NCI-H1417 treated with DMSO at 0.1 percent for 48 hours (cell line): ENCODE measurements around the gene SLC7A4.
"Not testable (repeated sequence)": the region's sequence is repeated elsewhere in the genome, so short reads cannot be mapped to it uniquely, and the experiment has no call there.

Experiments
- DNase-seq: peaks from one replicate; lab custom pipeline; 2025; lab: John Stamatoyannopoulos, UW

Gene SLC7A4

DNA sequence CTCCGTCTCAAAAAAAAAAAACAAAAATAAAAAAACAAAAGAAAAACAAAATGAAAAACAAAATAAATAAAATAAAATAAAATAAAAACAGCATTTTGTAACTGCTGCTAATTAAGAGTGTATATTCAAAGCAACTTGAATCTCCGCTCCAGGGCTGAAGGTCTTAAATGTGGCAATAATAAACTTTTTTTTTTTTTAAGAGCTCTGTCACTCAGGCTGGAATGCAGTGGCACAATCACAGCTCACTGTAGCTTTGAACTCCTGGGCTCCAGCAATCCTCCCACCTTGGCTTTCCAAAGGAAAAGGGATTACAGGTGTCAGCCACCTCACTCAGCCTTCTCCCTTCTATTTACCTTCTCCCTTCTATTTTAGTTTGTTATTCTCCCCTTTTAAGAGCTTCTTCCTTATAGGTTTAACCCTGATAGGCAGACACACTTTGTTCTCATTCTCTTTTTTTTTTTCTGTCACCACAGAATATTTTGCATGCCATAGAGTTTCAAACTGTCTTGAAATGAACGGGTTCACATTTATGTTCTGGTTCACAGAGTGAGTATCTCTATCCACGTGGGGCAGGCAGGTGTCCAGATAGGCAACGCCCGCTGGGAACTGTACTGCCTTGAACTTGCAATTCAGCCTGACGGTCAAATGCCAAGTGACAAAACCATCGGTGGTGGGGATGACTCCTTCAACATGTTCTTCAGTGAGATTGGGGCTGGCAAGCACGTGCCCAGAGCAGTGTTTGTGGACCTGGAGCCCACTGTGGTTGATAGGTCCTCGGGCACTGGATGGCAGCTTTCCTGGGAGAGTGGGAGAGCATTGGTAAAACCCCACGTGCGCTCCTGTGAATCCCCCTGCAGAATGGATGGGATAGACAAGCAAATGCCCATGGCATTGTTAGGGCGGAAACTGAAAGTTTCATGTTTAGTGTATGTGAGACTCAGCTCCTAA, 32.8 kb upstream of the SLC7A4 start:
- no peak for DNase-seq

DNA sequence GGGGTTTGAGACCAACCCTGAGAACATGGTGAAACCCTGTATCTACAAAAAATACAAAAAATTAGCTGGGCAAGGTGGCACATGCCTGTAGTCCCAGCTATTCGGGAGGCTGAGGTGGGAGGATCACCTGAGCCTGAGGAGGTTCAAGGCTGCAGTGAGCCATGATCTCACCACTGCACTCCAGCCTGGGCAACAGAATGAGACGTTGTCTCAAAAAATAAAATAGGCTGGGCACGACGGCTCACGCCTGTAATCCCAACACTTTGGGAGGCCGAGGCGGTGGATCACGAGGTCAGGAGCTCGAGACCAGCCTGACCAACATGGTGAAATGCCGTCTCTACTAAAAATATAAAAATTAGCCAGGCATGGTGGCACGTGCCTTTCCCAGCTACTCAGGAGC, 32.1 kb upstream of the SLC7A4 start:
- DNase-seq = not testable (repeated sequence)

DNA sequence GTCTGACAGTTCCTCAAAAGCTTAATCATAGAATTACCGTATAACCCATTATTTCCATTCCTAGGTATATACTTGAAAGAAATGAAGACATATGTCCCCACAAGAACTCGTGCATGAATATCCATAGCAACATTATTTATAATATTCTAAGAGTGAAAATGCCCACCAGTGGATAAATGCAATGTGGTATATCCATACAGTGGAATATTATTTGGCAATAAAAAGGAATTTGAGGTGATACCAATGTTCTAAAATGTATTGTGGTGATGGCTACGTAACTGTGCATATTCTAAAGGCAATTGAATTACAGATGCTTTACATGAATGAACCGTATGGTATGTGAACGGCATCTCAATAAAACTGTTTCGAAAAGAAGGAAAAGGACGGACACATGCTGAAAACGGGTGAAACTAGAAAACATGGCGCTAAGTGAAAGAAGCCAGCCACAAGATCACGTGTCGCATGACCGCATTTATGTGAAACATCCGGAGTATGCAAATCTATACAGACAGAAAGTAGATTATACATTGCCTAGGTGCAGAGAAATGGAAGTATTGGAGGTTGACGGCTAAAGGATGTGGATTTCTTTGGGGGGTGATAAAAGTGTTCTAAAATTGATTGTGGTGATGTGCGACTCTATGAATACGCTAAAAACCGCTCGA, 29.4 kb upstream of the SLC7A4 start:
- not testable (repeated sequence) for DNase-seq

DNA sequence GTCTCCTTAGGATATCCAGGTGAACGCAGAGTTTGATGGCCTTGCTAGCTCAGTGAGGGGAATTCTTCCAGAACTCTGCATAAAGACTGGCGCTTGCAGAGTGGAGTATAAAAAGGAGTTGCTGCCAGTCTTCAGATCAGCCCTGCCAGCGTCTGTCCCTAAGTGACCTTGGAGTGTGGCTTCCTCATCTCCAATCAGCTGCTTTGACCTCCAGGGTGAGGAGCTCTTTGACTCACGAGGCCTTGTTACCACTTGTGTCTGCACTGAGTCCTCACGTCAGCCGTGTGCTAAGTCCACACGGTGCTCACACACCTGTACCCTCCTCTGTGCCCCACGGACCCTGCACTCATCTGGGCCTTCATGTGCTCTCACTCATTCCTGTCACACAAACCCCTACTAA, 28.0 kb upstream of the SLC7A4 start:
- DNase-seq = not testable (repeated sequence)

DNA sequence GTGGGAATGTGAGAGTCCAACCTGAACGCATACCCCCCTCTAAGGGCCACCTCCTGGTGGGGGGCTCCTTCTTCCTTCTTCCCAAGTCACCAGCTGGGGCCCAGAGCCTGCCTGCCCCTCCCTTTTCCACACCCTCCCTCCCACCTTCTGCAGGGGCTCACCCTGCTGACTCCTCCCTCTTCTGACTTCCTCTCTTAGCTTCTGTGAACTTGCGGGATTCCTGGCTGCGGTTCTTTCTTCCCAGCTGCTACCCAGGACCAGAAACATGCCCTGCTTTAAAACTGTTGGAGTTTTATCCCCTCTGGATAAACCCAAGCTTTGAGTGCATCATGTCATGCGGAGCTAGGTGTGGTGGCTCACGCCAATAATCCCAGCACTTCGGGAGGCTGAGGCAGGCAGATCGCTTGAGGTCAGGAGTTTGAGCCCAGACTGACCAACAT, 23.5 kb upstream of the SLC7A4 start:
- DNase-seq = no peak

DNA sequence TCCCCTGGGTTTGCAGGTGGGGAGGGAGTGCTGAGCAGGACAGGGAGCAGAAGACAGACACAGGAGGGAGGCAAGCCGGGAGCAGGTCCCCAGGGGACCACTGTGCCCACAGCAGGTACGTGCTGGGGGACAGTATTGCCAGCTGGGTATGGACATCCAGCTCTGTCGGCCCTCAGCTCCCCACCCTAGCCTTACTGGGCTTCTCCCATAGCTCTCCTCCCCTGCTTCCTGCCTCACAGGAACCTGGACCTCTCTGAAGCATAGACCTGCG, 23.1 kb upstream of the SLC7A4 start:
- no peak for DNase-seq

DNA sequence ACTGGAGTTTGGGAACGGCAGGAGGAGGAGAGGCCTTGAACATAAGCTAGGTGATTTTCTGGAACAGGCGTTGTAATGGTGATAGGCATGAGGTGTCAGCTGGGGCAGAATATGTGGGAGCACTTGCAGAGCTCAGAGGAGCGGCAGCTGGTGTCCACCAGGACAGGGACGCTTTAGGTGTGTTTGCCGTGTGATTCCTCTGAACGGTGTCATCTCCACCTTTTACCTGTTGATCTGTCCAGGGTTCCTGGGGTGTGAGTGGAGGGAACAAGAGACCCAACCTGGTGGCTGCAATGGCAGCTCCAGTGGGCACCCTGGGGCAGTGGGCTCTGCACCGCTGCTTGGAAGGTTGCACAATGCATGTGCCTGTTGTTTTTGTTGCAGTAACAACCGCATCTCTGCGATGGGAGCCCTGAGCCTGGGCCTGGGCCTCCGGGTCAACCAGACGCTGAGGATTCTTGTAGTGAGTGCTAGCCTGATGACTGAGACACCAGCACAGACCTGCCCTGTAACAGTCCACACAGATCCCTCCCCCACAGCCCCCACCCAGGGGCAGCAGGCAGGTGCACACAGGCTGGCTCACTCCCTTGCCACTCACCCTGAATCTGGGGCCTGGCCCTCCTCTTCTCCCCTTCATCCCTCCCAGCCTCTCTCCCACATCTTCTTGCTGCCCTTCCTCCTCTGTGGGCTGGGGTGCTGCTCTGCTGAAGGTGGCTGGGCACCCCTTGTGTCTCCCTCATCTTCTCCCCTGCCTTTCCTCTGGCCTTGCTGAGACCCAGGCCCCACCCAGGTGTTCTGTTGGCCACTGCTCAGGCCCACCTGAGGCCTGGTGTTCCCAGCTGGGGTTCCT, 22.6 kb upstream of the SLC7A4 start:
- no peak for DNase-seq

DNA sequence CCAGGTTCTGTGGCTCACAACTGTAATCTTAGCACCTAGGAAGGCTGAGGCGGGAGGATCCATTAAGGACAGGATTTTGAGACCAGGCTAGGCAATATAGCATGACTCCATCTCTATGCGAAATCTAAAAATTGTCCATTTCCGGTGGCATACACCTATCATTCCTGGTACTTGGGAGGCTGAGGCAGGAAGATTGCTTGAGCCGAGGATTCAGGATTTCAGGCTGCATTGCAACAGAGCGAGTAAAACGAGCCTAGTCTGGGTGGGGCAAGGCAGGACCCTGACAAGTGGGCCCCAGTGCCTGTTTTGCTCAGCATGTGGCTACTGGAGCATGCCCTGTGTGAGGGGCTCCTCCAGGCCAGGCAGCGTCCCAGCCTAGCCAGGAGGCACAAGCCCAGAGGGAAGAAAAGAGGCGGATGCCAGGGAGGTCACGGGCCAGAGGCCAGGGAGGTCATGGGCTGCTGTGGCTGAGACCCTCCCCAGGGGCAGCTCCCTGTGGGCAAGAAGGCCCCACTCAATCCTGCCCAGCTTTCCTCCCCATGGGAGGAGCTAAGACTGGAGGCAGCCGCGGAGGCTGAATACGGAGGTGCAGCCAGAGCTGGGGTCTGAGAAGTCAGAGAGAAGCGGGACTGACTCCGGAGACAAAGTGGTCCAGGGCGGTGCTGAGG, 21.8 kb upstream of the SLC7A4 start:
- DNase-seq = no peak

DNA sequence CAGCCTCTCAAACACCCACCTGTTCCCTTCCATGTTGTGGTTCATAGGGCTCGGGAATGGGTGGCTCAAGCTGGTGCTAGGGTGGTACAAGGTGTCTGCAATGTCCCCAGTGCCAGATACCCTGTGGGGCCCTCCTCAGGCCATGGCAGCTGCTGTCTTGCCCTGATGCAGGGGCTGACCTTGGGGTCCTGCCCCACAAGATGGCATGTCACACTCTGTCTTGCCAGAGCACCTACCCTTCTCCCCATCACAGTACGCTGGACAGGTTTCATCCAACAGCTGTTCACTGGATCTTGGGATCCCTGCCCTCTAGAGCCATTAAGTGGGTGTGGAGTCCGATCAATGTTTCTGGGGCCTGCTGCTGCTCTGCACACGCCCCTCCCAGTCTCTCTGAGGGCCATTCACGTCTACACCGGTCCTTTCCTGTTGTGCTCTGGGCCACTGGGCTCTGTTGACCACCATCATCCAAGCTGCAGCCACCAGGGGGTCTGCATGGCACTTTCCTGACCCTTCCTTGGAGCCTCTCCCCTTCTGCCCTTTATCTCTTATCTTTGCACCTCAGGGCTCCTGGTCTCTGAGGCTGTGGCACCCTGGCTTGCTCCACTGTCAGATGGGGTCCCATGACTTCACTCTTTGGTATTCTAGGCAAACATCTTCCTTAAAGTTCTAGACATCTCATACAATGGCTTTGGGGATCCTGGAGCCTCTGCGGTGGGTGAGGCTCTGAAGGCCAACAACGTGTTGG, 20.5 kb upstream of the SLC7A4 start:
- no peak for DNase-seq

DNA sequence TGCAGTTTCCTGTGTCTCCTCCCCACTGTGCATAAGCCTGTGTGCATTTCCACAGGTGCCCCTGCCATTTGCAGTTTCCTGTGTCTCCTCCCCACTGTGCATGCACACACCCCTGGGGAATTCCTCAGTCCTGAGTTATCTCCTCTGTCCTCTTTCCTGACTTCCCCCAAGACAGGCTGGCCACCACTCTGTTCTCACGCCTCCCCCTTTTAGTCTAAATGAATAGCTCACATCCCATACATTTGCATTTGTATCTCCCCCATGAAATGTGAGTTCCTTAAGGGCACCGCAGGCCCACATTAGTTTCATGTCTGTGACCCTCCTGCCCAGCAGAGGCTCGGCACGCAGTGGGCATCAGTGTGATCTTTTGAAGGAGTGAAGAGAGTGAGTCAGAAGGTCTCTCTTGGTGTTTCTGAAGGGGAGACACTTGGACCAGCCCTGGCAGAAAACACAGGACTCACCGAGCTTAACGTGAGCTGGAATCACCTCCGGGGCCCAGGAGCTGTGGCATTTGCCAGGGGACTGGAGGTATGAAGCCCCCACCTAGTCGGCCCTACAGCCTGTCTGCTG, 19.6 kb upstream of the SLC7A4 start:
- no peak for DNase-seq

DNA sequence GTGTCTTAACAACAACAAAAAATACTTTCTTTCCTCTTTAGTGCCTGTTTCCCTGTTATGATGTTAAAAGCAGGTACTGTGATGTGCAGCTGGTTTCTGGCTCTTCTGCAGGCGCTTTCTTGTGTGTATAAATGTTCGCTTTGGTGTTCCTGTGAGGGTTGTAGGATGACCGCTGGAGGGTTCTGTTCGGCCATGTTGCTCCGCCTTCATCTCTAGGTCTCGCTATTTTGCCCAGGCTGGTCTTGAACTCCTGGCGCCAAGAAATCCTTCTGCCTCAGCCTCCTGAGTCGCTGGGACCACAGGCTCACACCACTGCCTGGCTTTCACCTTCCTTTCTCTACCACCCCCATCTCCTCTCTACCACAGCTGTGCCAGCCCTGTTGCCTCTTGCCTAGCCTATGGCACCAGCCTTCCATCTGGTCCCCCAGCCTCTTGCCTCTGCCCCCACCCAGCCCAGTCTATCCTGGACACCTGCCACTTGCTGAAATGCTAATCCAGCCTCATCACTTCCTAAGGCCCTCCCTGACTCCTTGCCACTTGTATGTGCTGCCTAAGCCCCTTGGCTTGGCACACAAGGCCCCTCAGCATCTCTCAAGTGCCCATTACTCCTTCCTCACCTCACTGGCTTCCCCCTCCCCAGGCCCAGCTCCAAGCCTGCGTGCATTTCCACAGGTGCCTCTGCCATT, 18.9 kb upstream of the SLC7A4 start:
- no peak for DNase-seq

DNA sequence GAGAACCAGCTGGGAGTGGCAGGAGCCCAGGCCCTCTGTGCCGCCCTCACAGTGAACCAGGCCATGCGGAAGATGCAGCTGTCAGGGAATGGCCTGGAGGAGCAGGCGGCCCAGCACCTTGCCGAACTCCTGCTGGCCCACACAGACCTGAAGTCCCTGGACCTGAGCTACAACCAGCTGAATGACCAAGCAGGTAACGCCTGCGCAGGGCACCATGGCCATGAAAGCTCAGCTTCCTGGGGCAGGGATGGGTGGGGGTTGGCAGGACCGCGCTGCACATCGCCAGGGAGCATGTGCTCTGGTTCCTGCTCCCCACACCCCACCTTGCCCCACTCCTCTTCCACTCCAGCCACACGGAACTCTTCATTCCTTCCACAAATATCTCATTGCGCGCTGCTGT, 16.6 kb upstream of the SLC7A4 start:
- not testable (repeated sequence) for DNase-seq

DNA sequence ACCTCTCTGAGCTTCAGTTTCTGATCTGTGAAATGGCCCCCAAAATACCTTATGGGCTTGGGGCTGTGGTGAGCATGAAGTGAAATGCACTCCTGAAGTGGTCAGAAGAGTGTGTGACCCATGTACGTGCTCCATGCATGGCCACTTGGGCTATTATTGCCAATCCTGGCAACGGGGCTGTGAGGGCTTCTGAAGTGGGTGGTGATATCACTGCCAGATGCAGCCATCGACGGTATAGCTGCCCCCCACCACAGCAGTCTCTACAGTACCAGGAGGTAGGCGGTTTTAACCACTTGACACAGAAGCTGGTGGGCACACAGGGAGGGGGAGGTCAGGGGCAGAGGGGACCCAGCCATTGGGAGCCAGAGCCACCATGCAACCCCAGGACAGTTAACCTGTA, 16.1 kb upstream of the SLC7A4 start:
- not testable (repeated sequence) for DNase-seq

DNA sequence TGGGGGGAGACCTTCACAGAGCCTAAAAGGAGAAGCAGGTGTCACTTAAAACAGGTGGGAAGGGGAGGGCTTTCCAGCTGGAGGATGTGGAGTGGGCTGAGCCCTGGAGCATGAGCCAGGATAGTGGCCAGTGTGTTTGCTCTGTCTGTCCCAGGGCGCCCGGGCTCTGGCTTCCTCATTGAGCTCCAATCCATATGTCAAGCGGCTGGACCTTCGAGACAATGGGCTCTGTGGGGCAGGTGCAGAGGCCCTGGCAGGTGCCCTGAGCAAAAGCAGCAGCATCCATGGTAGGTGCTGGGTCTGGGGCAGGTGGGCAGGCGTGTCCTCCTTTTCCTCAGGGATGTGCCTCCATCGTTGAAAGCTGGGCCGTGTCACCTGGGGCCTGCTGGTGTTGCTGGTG, 15.4 kb upstream of the SLC7A4 start:
- DNase-seq = peak; percentile 7

DNA sequence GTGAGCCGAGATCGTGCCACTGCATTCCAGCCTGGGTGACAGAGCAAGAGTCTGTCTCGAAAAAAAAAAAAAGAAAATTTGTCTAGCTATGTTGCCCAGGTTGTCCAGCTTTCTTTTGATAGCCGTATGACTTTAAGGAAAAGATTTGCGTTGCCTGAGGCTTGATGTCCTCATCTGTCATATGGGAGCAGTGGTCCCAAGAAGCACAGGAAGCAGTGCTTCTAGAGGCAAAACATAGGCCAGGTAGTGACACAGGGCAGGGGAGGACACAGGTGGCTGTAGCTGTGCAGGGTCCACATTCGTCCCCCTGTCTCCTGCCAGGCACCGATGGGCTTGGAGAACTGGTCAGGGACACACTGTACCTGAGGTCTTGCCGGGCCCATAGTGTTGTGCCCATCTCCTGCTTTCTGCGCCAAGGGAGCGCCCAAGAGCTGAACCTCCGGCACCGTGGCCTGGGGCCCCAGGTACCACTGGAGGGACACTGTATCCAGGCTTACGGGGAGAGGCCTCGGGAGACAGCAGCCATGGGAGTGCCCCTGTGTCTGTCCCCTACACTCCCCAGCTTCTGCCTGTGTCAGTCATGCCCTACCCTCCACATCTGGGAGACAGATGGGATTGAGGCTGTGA, 14.8 kb upstream of the SLC7A4 start:
- DNase-seq = no peak

DNA sequence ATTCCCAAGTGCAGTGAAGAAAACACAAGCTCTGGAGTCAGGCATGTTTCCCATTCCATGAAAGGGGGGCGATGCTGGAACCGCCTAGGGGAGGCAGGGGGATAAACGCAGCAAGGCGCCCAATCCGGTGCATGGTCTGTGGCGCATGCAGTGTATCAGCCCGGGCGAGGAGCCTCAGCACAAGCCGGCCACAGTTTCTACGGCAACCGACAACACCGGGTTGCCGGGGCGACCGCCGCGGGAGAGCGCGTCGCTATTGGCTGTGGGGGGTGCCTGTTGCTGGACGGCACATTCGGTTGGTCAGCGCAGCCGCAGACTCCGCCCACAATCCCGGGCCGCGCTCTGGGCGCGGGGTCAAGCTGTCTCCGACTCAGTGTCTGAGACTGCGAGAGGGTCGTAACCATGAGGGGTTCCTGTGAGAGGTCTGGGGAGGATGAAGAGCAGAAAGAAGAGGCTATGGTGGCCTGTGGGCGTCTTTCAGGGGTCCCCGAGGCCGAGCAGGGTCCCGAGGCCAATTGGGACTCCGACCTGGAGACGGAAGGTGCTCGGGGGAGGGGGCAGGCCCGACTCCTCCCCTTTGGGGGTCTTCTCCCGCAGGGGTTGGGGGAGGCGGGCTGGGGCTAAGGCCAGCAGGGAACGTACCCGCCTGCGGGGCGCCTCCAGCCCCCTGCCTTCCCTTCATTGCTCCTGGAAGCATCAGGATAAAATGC, 13.4 kb upstream of the SLC7A4 start, which contains the start of gene LRRC74B:
TSS of gene LRRC74B (plus strand) at position 362 of the 710 bp plus-strand sequence. CDS start at position 403, 41 bp downstream.
- peak; percentile 45 for DNase-seq

DNA sequence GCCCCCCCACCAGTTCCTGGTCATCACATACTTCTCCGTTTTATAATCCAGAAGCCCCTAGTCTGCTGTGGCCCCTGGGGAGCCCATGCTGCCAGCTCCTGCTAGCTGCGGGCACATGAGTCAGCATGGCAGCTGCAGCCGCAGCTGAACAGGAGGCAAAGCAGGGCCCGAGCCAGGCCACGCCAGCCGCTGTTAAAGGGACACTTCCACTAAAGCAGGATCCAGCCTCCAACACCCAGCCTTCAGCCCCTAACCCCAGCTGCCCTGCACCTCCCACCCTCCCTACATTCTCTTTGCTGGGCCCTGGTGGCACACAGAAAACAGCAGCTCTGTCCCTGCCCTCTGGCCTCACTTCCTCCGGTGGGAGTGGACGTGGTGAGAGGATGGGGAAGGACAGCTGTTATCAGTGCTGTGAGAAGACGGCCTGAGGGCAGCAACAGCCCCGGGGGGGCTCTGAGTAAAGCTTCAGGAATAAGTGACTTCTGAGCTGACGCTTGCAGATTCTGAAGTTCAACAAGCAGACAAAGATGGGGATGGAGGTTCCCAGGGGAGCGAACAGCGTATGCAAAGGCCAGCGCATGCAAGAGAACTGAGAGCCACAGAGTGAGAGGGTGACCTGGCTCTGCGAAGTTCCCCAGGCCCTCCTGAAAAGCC, 12.7 kb upstream of the SLC7A4 start:
- DNase-seq = no peak

DNA sequence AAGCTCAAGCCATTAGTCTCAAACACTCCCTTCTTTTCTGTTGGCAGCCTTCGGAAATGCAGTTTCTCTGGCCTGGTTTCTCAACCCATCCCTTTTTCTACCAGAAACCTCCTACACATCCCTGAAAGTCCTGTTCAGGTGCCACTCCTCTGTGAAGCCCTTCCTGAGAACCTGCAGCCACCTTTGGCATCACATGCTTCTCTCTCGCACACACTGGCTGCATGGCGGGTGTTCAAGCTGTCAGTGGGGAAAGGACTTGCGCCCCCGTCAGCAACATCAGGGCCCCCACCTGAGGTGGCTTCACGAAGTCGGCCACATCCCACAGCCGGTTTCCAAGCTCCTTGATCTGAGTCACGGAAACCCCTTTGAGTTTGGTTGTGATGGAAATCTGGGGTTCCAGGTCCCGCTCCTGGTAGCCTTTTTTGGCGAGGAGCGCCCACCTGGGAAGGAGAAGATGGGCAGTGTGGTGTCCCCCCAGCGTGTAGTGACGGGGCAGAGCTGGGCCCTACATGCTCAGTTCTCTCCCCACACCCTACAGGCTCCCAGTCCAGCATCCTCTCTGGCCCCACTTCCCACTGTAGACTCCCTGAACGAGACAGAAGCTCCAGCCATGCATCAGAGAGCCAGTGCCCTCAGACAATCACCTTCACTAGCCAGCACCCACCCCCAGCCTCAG, 11.6 kb upstream of the SLC7A4 start:
- DNase-seq = no peak
